ENCODE data around the gene MEF2C. TPM values are rescaled to one million over a fixed set of nuclear protein-coding genes. Genes with fewer than 3 reads are reported as not detected.

MEF2C gene
- total RNA-seq, 2 donors from 2014 or later, result 7.3 to 26.9 TPM

DNA sequence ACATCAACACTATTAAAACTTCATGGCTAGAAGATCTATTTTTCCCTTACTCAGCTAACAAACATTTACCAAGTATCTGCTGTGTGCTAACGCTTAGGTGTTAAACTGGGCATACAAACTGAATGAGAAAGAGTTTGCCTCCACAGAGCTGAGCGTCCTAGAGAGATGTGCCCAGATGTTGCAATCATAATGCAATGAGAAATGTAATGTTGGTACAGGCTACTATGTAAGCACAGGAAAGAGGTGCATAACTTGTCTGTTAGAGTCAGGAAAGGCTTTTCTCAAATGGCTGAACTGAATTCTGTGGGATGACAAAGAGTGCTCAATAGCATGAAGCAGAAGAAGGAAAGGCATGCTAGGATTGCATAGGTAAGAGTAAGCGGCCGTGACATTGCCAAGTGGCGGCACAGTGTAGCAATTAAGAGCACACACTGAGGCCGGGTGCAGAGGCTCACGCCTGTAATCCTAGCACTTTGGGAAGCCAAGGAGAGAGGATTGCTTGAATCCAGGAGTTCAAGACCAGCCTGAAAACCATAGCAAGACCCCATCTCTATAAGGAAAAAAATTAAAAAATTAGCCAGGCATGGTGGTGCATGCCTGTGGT is 137.8 kb downstream of the MEF2C start:
- no peak for DNase-seq
- H3K4me1 ChIP-seq, result no peaks in the 10 kb centered on the region
- H3K4me3 ChIP-seq, result no peak overlapping the region
- H3K9me3 ChIP-seq, result no peaks in the 10 kb centered on the region
- H3K36me3 ChIP-seq, result no peaks in the 10 kb centered on the region
- TF ChIP-seq, protein P1, sequence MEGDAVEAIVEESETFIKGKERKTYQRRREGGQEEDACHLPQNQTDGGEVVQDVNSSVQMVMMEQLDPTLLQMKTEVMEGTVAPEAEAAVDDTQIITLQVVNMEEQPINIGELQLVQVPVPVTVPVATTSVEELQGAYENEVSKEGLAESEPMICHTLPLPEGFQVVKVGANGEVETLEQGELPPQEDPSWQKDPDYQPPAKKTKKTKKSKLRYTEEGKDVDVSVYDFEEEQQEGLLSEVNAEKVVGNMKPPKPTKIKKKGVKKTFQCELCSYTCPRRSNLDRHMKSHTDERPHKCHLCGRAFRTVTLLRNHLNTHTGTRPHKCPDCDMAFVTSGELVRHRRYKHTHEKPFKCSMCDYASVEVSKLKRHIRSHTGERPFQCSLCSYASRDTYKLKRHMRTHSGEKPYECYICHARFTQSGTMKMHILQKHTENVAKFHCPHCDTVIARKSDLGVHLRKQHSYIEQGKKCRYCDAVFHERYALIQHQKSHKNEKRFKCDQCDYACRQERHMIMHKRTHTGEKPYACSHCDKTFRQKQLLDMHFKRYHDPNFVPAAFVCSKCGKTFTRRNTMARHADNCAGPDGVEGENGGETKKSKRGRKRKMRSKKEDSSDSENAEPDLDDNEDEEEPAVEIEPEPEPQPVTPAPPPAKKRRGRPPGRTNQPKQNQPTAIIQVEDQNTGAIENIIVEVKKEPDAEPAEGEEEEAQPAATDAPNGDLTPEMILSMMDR (IDR thresholded peaks at IDR 0.05), result no peak
- intact Hi-C loops (cut with DNase I), result no loop called here
- H3K27me3 ChIP-seq, result no peaks in the 10 kb centered on the region
- H3K27ac ChIP-seq, result no peak overlapping the region
- H3K9ac ChIP-seq (ENCODE audit: low read depth in 2 of 2, low read length in 2 of 2), result no peak overlapping the region

DNA sequence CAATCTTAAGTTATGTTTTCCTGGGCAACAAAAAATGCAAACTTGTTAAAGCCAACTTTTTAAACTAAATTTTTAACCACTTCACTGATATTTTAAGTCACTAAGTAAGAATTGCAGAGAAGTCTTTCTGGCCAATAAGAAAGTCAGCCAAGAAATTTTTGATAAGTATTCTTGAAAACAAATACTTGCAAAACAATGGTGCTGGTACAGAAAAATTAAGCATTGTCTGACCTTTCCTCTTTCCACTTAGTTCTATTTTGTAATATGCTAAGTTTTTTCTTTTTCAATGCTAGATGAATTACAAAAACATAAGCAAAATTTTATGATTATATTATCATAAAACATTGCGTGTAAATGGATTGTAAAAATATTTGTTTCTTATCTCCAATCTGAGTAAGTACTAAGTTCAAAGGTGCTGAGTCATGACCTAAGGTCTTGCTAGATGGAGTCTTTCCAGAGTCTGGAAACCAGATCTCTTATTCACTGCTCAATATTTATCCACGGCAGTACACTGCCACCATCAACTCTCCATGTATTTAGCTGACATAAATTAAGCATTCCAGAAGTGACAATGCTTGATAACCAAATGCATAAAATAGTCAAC is 139.7 kb downstream of the MEF2C start:
- H3K4me1 ChIP-seq, result no peaks in the 10 kb centered on the region
- no peaks in the 10 kb centered on the region for H3K27me3 ChIP-seq
- TF ChIP-seq, protein P1 (IDR thresholded peaks at IDR 0.05), result no peak
- H3K4me3 ChIP-seq, result no peak overlapping the region
- no peaks in the 10 kb centered on the region for H3K9me3 ChIP-seq
- no peak overlapping the region for H3K9ac ChIP-seq (ENCODE audit: low read depth in 2 of 2, low read length in 2 of 2)
- no peak overlapping the region for H3K27ac ChIP-seq
- no peak for DNase-seq
- H3K36me3 ChIP-seq, result no peaks in the 10 kb centered on the region
- intact Hi-C loops (cut with DNase I), result no loop called here

DNA sequence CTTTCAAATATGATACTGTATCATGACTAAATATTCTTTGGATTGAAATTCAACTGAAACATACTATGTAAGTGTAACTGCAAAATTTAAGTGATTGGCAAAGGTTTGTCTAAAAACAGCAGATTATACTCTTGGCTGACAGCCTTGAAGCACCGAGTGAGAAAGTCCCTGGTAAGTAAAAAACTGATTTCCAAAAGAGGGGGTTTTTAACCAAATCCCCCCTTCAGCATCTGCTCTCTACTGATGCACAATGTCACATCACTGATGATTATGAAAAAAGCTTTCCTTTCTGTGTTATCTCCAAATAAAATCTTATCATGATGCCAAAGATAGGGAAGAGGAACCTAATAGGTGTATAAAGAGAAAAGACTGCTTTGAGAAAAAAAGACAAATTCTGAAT is 141.0 kb downstream of the MEF2C start:
- Histone ChIP-seq H3K27ac (no peak overlapping the region), H3K9ac (ENCODE audit: low read depth in 2 of 2, low read length in 2 of 2) (no peak overlapping the region), H3K4me1 (no peaks in the 10 kb centered on the region), H3K36me3 (no peaks in the 10 kb centered on the region), H3K27me3 (no peaks in the 10 kb centered on the region), H3K9me3 (no peaks in the 10 kb centered on the region), H3K4me3 (no peak overlapping the region)
- intact Hi-C loops (cut with DNase I), result no loop called here
- no peak for DNase-seq
- TF ChIP-seq, protein P1 (IDR thresholded peaks at IDR 0.05), result no peak

DNA sequence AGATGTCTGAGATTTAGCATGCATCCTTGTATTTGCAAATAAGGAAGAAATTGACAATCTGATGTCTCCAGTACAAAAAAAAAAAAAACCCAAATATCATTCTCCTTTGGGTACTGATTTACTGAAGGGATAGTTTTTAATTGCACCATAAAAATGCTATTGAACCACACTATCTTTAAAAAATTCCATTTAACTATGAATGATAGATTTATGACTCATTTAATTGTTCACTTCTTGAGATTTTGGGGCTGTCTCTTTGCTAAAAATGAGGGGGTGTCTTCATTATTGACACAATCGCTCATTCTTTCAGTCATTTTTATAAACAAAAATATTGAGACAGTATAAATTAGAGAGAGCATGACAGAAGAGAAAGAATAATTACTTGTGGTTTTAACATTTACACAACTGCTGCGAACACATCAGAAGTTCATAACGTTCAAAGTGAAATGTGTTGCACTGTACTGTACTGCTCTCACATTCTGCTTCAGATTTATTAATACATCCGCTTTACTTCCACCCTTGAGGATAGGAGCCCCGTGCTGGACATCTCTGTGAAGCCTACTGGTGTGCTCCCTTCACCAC is 142.3 kb downstream of the MEF2C start:
- H3K9ac ChIP-seq (ENCODE audit: low read depth in 2 of 2, low read length in 2 of 2), result no peak overlapping the region
- no peaks in the 10 kb centered on the region for H3K9me3 ChIP-seq
- TF ChIP-seq, protein P1 (IDR thresholded peaks at IDR 0.05), result no peak
- intact Hi-C loops (cut with DNase I), result no loop called here
- H3K27me3 ChIP-seq, result no peaks in the 10 kb centered on the region
- H3K4me1 ChIP-seq, result no peaks in the 10 kb centered on the region
- H3K27ac ChIP-seq, result no peak overlapping the region
- DNase-seq, result no peak
- no peaks in the 10 kb centered on the region for H3K36me3 ChIP-seq
- no peak overlapping the region for H3K4me3 ChIP-seq

DNA sequence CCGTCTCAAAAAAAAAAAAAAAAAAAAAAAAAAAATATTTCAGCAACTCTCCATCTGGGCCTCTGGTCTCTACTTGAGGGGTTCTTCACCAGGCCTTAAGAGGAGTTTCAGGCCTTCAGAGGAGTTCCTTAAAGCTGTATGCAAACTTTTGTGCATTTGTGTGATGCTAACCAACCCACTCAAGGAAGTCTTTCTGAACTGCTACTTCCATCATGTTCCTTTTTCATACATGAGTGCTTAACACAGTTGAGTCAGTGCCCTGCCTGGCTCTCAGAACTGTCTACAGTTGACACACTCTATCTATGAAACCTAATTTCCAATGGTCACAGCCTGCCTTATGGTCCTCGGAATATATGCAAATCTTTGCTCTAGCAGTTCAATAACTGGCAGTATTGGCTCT is 146.5 kb downstream of the MEF2C start:
- no peak for DNase-seq
- no peak overlapping the region for H3K27ac ChIP-seq
- H3K4me3 ChIP-seq, result no peak overlapping the region
- no peaks in the 10 kb centered on the region for H3K27me3 ChIP-seq
- H3K9me3 ChIP-seq, result no peaks in the 10 kb centered on the region
- intact Hi-C loops (cut with DNase I), result loop anchor here (10.0 kb wide), 1 partner anchor 148 kb away; the partner anchor contains the start of gene MEF2C
- H3K36me3 ChIP-seq, result no peaks in the 10 kb centered on the region
- H3K9ac ChIP-seq (ENCODE audit: low read depth in 2 of 2, low read length in 2 of 2), result no peak overlapping the region
- TF ChIP-seq, protein P1 (IDR thresholded peaks at IDR 0.05), result no peak
- no peaks in the 10 kb centered on the region for H3K4me1 ChIP-seq
